T-helper 2 cell treated with Interferon-gamma antibody and Interleukin-4, amounts not matched to agents 5 μg/mL and 100 μg/mL, for 36 hours (primary cell): ENCODE data around the gene DGCR2.

Source experiments
- DNase-seq: peaks from one replicate; pipeline ENCODE4 v3.0.0; 2021; ENCODE audit warnings: low spot score
- H3K27ac Mint-ChIP-seq: one replicate; pipeline ENCODE4 v1.8.0; 2021; ENCODE audit warnings: mild to moderate bottlenecking, mixed read lengths
- H3K27me3 Mint-ChIP-seq: one replicate; pipeline ENCODE4 v1.8.0; 2021; ENCODE audit warnings: low read depth, mixed read lengths
- H3K36me3 Mint-ChIP-seq: one replicate; pipeline ENCODE4 v1.8.0; 2021; ENCODE audit warnings: low read depth, mixed read lengths
- H3K4me1 Mint-ChIP-seq: one replicate; pipeline ENCODE4 v1.8.0; 2021; ENCODE audit warnings: low read depth, mixed read lengths
- H3K4me3 Mint-ChIP-seq: one replicate; pipeline ENCODE4 v1.8.0; 2022; ENCODE audit warnings: mild to moderate bottlenecking, moderate library complexity, mixed read lengths
- H3K9me3 Mint-ChIP-seq: one replicate; pipeline ENCODE4 v1.8.0; 2021; ENCODE audit warnings: mixed read lengths

Gene DGCR2

DNA sequence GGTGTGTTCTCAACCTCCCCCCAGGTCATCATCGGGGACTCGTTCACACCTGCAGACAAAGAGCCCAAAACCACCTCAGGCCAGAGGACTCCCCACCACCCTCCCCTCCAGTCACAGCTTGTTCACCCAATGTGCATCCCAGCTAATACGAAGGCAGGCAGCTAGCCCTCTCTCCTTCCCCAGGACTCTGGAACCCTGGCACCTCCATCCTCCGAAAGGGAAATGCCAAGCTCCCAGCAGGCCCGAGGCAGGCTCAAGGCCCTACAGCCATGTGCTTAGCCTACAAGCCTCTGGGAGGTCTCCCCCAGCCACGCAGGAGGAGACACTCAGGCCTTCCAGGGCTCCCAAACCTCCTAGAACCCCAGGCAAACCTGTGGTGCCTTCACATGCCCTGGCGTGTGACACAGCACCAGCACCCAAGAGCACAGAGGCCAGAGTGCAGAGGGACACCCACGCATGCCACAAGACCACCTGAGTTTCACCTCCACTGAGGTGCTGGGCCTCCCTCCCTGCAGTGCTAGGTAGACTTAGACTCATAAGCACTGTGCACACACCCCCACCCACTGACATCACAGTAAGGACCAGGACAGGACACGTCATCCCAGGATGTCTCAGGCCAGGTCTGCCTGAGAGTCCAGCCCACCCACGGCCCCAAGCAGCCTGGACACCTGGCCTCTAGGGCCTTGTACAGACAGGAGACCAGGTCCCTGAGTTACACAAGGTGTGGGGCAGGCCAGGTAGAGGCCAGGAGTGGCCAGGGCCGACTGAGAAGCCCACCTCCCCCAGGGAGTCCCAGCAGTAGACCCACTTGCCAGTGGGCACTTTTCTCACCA is 15.4 kb upstream of the DGCR2 start:
- no peak overlapping the region for H3K4me3 Mint-ChIP-seq
- H3K27ac Mint-ChIP-seq: no peak overlapping the region
- no peak for DNase-seq
- H3K4me1 Mint-ChIP-seq: no peaks in the 10 kb centered on the region
- H3K27me3 Mint-ChIP-seq: no peaks in the 10 kb centered on the region
- peaks cover 36% of the 10 kb centered on the region for H3K36me3 Mint-ChIP-seq
- no peaks in the 10 kb centered on the region for H3K9me3 Mint-ChIP-seq

DNA sequence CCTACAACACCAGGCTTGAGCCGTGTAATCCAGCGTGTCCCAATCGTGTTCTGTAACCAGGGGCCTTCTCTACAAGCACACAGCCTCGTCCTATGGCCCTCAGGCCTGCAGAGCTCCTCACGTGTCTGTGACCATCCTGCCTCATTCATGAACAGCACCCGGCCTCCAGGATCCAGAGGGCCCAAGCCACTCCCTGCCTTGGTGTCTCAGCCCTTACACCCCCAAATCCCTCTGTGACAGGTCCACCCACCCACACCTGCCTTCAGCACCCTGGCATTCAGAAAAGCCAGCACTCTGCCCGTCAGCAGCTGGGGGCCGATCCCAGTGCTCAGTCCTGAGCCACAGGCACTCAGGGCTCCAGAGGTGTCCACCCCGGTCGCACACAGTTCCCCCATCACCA is 14.7 kb upstream of the DGCR2 start:
- Mint-ChIP-seq H3K9me3 (no peaks in the 10 kb centered on the region), H3K27me3 (no peaks in the 10 kb centered on the region), H3K4me3 (no peak overlapping the region), H3K27ac (no peak overlapping the region), H3K4me1 (no peaks in the 10 kb centered on the region), H3K36me3 (peaks cover 33% of the 10 kb centered on the region)
- no peak for DNase-seq

DNA sequence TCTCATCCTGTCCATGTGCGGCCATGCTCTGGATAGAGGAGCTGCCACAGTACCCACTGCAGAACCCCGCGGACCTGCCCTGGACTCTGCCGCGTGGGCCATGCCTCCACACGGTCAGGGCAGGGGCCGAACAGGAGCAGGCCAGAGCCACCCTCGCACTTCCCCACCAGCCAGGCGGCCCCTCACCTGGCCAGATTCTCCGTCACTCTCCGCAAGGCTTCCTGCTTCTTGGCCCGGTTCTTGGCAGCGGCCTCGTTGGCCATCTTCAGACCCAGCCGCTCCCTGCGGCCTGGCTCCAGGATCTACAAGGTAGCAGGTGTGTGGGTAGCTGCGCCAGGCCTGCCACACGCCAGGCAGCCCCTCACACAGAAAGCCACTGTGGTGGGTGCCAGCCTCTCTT is 12.7 kb upstream of the DGCR2 start:
- no peaks in the 10 kb centered on the region for H3K9me3 Mint-ChIP-seq

DNA sequence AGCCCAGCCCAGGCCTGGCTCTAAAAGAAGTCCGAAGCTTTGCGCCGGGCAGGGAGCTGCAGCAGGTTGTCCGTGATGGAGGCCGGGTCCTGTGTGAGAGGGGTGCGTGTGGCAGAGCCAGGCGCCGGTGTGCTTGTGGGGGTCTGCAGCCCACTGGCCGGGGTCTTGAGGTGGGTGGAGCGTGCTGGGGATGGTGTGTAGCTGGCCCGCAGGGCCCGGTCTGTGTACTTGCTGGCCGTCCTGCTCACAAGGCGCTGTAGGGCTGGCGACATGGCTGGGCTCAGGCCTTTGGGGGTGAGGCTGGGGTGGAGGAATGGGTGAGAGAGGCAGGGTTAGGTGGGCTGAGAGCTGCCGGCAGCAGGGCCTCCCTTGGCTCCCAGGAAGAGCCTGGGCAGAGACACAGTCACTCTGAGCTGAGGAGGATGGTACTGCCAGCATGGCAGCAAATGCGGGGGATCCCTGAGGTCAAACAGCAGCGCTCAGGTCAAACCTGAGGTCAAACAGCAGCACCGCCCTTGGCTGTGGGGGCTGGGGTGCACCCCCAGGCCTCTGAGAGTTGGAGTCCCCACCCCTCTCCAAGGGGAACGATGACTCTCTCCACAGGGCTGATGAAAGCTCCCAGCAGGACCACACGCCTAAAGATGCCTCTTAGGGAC is 12.1 kb upstream of the DGCR2 start:
- Mint-ChIP-seq H3K27ac (no peak overlapping the region), H3K36me3 (peaks cover 23% of the 10 kb centered on the region)

More for the DNA sequence above, 12.7 kb upstream of the DGCR2 start:
- peaks cover 28% of the 10 kb centered on the region for H3K36me3 Mint-ChIP-seq
- H3K27ac Mint-ChIP-seq: no peak overlapping the region
- H3K4me1 Mint-ChIP-seq: no peaks in the 10 kb centered on the region
- H3K4me3 Mint-ChIP-seq: no peak overlapping the region
- no peak for DNase-seq
- no peaks in the 10 kb centered on the region for H3K27me3 Mint-ChIP-seq

DNA sequence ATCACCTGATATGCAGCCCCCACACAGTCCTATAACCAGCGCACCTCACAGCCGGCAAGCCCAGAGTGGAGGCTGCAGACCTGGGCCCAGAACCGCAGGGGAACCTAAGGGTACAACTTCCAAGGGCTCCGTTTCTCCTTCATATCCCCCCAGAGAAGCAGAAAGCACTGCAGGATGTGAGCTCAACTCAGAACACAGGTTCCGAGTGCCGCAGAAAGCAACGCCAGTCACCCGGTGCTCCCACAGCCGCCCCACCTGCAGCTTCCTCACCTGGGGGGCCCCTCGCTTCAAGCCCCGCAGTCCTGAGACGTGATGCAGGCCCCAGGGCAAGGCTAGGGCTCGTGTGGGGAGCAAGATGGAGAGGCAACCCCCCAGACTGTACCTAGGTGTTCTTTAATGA is 11.3 kb upstream of the DGCR2 start:
- no peaks in the 10 kb centered on the region for H3K27me3 Mint-ChIP-seq
- no peak for DNase-seq
- no peaks in the 10 kb centered on the region for H3K4me1 Mint-ChIP-seq
- peaks cover 21% of the 10 kb centered on the region for H3K36me3 Mint-ChIP-seq
- no peaks in the 10 kb centered on the region for H3K9me3 Mint-ChIP-seq
- no peak overlapping the region for H3K4me3 Mint-ChIP-seq
- H3K27ac Mint-ChIP-seq: no peak overlapping the region

More for the DNA sequence above, 12.1 kb upstream of the DGCR2 start:
- no peak overlapping the region for H3K4me3 Mint-ChIP-seq
- H3K27me3 Mint-ChIP-seq: no peaks in the 10 kb centered on the region
- no peak for DNase-seq
- H3K4me1 Mint-ChIP-seq: no peaks in the 10 kb centered on the region
- no peaks in the 10 kb centered on the region for H3K9me3 Mint-ChIP-seq

DNA sequence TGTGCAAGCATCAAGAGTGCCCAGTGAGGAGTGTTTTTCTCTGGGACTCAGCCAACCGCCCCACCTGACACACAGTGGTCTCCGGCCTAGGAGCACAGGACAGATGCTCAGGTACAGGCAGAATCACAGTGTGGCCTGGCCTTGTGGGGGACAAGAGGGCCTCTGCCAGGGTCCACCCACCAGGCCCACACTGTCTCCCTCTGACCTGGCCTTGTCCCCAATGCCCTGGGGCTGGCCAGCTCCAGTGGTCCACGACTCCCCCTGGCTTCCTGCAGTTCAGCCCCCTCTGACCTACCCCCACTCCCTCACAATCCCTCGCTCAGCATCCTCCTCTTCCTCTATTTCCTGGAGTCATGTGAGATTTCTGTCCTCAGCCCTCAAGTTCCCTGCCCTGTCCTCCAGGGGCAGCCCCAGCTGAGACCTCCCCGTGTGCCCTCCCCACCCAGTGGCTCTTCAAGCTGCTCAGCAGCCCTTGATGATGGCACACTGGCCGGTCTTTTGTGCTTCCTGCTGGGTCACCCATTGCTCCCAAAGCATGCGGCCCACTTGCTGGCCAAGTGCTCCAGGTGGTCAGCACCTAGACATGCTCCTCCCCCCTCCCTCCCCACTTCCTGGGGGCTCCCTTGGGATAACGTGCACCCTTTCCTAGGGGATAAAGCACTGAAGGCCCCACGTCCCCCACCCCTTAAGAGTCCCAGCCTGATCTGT is 10.6 kb upstream of the DGCR2 start:
- Mint-ChIP-seq H3K4me1 (no peaks in the 10 kb centered on the region), H3K4me3 (no peak overlapping the region), H3K27ac (no peak overlapping the region), H3K9me3 (no peaks in the 10 kb centered on the region), H3K36me3 (peaks cover 21% of the 10 kb centered on the region), H3K27me3 (no peaks in the 10 kb centered on the region)
- no peak for DNase-seq

DNA sequence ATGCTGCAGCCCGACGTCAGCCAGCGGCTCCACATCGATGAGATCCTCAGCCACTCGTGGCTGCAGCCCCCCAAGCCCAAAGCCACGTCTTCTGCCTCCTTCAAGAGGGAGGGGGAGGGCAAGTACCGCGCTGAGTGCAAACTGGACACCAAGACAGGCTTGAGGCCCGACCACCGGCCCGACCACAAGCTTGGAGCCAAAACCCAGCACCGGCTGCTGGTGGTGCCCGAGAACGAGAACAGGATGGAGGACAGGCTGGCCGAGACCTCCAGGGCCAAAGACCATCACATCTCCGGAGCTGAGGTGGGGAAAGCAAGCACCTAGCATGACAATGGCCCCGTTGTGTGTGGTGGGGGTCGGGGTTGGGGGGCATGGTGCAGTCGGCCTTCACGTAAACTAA is 9.9 kb upstream of the DGCR2 start:
- Mint-ChIP-seq H3K36me3 (peaks cover 15% of the 10 kb centered on the region), H3K4me3 (no peak overlapping the region), H3K27me3 (no peaks in the 10 kb centered on the region), H3K4me1 (no peaks in the 10 kb centered on the region), H3K9me3 (no peaks in the 10 kb centered on the region), H3K27ac (no peak overlapping the region)
- no peak for DNase-seq

DNA sequence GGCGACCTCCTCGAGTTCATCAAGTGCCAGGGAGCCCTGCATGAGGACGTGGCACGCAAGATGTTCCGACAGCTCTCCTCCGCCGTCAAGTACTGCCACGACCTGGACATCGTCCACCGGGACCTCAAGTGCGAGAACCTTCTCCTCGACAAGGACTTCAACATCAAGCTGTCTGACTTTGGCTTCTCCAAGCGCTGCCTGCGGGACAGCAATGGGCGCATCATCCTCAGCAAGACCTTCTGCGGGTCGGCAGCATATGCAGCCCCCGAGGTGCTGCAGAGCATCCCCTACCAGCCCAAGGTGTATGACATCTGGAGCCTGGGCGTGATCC is 9.4 kb upstream of the DGCR2 start:
- no peaks in the 10 kb centered on the region for H3K4me1 Mint-ChIP-seq
- H3K27ac Mint-ChIP-seq: no peak overlapping the region
- peaks cover 12% of the 10 kb centered on the region for H3K36me3 Mint-ChIP-seq
- H3K9me3 Mint-ChIP-seq: no peaks in the 10 kb centered on the region
- no peaks in the 10 kb centered on the region for H3K27me3 Mint-ChIP-seq
- no peak for DNase-seq
- H3K4me3 Mint-ChIP-seq: no peak overlapping the region

DNA sequence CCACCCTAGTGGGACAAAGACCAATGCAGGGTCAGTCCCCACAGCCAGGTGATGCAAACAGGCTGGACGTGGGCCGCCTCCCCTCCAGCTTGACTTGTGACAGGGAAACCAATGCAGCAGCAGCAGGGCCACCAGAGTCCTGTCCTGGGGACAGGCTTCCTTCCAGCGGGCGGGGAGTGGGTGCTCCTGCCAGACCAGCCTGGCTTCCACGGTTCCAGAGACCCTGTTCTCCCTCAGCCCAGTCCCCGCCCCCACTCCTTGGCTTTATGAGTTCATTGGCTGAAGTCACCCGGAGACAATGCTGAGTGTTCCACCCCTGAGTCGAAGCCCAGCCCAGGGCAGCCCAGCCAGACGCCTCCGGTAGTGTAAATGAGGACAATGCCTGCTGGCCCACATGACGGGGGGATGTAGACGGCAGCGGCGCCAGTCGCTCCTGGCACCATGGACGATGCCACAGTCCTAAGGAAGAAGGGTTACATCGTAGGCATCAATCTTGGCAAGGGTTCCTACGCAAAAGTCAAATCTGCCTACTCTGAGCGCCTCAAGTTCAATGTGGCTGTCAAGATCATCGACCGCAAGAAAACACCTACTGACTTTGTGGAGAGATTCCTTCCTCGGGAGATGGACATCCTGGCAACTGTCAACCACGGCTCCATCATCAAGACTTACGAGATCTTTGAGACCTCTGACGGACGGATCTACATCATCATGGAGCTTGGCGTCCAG is 8.9 kb upstream of the DGCR2 start, which contains the start of gene TSSK2:
TSSK2 (plus strand) TSS at position 350 of the 726 bp plus-strand sequence; CDS start at position 442, 92 bp downstream.
- H3K27me3 Mint-ChIP-seq: no peaks in the 10 kb centered on the region
- peaks cover 8% of the 10 kb centered on the region for H3K36me3 Mint-ChIP-seq
- no peak for DNase-seq
- H3K9me3 Mint-ChIP-seq: no peaks in the 10 kb centered on the region
- H3K27ac Mint-ChIP-seq: no peak within 1 kb of the TSS
- H3K4me3 Mint-ChIP-seq: no peak within 1 kb of the TSS
- no peaks in the 10 kb centered on the region for H3K4me1 Mint-ChIP-seq

DNA sequence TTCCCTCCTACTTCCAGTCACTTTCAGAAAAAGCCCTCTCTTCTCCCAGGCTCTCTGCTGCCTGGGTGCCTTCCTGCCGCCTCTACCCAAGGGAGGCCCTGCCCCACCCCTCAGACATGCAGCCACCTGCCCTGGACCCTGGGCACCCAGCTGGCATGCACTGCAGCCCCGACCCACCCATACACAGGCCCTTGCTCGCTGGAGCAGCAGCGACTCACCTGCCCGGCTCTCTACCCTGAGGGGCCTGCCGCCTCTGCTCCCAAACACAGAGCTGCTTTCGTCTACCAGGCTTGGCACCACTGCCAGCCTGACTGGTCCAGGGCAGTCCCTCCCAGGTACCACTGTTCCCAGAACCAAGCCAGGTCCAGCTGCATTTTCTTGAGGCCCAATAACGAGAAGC is 7.7 kb upstream of the DGCR2 start:
- no peaks in the 10 kb centered on the region for H3K9me3 Mint-ChIP-seq
- no peak overlapping the region for H3K27ac Mint-ChIP-seq
- no peak for DNase-seq
- no peaks in the 10 kb centered on the region for H3K4me1 Mint-ChIP-seq
- no peak overlapping the region for H3K4me3 Mint-ChIP-seq
- no peaks in the 10 kb centered on the region for H3K27me3 Mint-ChIP-seq
- H3K36me3 Mint-ChIP-seq: peaks cover 2% of the 10 kb centered on the region

DNA sequence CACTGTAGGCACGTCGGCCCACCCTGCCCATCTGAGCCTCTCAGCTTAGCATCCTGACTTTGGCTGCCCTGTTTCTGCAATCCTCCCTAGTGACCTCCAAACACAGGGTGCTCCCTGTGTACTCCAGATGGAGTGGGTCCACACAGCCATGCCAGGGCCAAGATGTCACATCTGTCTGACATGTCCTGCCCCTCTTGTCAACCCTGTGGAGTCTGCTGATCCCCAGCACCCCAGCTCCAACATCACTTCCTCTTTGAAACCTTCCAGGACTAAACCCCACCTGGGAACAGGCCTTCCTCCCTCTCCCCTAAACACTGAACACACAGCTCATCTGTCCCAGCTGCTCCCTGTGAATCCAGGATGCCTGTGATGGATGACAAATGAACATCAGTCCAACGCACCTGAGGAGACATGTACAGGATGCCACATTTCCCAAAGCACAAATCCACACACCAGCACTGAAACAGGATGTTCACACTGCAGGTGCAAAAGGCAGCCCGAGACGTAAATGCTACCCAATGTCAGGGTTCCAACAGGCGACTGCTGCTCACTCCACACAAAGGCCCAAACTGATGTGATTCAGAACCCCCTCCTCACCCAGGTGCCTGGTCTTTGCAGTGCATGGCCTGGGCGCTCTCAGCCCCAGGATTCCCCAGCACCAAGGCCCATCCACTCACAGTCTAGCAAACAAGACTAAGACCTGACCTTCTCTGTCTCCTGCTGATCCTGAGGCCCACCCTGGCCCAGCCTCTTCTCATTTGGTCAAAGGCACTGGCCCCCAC is 6.9 kb upstream of the DGCR2 start:
- Mint-ChIP-seq H3K4me3 (no peak overlapping the region), H3K36me3 (peaks cover 2% of the 10 kb centered on the region), H3K27me3 (no peaks in the 10 kb centered on the region), H3K9me3 (no peaks in the 10 kb centered on the region), H3K27ac (no peak overlapping the region), H3K4me1 (no peaks in the 10 kb centered on the region)
- DNase-seq: no peak

DNA sequence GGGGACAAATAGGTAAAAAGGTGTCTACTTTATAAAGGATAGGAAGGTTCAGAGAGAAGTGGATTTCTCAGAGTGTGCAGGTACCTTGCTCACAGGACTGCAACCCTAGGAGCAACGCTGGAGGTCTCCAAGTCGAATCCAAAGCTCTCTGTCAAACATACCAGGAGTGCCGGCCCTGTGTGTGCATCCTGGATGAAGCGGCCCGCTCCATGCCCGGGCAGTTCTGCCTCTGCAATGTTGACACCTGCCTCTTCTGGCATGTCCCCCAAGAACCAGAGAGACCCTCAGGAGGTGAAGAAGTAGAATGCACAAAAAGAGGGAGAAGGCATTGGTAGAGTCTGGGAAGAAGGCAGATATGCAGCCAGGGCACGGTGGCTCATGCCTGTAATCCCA is 5.8 kb upstream of the DGCR2 start:
- Mint-ChIP-seq H3K27me3 (no peaks in the 10 kb centered on the region), H3K36me3 (no peaks in the 10 kb centered on the region), H3K9me3 (no peaks in the 10 kb centered on the region), H3K27ac (no peak overlapping the region), H3K4me3 (no peak overlapping the region), H3K4me1 (peaks cover 3% of the 10 kb centered on the region)
- DNase-seq: no peak

DNA sequence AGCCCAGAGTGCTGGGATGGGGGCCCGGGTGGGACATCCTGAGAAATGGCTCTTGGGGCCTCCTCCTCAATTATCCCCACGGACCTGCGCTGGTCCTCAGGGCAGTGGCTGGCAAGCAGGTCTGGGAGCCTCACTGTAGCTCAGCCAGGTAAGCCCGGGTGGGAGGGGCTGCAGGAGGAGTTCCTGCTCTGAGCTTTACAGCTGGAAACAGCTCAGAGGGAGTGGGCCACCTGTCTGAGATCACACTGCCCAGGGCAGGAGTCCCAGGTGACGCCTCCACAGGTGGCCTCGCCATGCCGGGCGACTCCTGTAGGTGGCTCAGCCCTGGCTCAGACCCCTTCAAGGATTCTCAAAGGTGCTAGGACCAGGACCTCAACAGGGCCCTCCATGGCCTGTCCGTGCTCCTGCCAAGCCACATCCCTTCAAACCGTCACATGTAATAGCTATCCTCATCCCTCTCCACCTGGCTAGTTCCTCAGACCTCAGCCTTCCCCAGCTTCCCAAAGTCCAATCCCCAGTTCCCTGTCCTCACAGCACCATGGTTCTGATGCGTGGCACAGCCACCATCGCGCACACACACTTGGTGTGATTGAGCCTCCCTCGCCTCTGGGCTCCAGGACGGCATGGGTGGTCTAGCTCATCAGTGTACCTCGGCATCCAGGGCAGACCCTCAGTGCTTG is 5.3 kb upstream of the DGCR2 start:
- Mint-ChIP-seq H3K9me3 (no peaks in the 10 kb centered on the region), H3K4me1 (peaks cover 7% of the 10 kb centered on the region), H3K27me3 (no peaks in the 10 kb centered on the region), H3K36me3 (no peaks in the 10 kb centered on the region), H3K4me3 (no peak overlapping the region), H3K27ac (no peak overlapping the region)
- no peak for DNase-seq
